Body of pancreas (tissue), 4 donors: ENCODE results near the gene ACTA2. TPM values are rescaled to one million over a fixed set of nuclear protein-coding genes. Genes with fewer than 3 reads are reported as not detected.

ENCODE experiments used
- ATAC-seq: fragments of 150-250 bp; one replicate; pipeline ENCODE4 v1.9.1; 2016
- DNase-seq, 4 donors: peaks; one replicate each; pipeline ENCODE4 v3.0.0-alpha.2; 2019
- H3K27ac ChIP-seq, 4 donors: fragments of 200-600 bp; sonication (generic); 1 replicate in 3 of 4; 2 replicates in 1 of 4; pipeline versions ENCODE4 v1.5.1 to v1.6.1; 2016 to 2019; ENCODE audit warnings: mild to moderate bottlenecking in 1 of 4, mixed read lengths in 1 of 4, moderate library complexity in 1 of 4
- H3K27me3 ChIP-seq, 2 donors: fragments of 200-600 bp; sonication (generic); one replicate each; pipeline ENCODE4 v1.6.0; 2016; ENCODE audit warnings: mild to moderate bottlenecking in 1 of 2
- H3K36me3 ChIP-seq, 2 donors: fragments of 200-600 bp; sonication (generic); replicated peaks in 1 of 2; 2 replicates each; pipeline ENCODE4 v1.5.1; 2016; ENCODE audit warnings: low read depth in 2 of 2; ENCODE audit not compliant: insufficient read depth in 1 of 2
- H3K4me1 ChIP-seq: fragments of 200-600 bp; sonication (generic); one replicate; pipeline ENCODE4 v1.6.0; 2016
- H3K4me3 ChIP-seq, 2 donors: fragments of 200-600 bp; sonication (generic); 1 replicate in 1 of 2; 2 replicates in 1 of 2; pipeline ENCODE4 v1.5.1; 2016 to 2019
- H3K9me3 ChIP-seq, 3 donors: fragments of 200-600 bp; sonication (generic); 1 replicate in 2 of 3; 2 replicates in 1 of 3; pipeline ENCODE4 v1.5.1; 2016
- POLR2A ChIP-seq, 3 donors: fragments of 450-650 bp; IDR thresholded peaks; one replicate each; pipeline ENCODE4 v1.6.1; 2016; ENCODE audit warnings: antibody characterized with exemption in 3 of 3, mild to moderate bottlenecking in 2 of 3
- WGBS, 2 donors: methylation state at CpG; one replicate each; pipeline ENCODE4 v1.1.5; 2017; 5-methylcytosine and 5-hydroxymethylcytosine counted together
- intact Hi-C: fragments of 100-400 bp; cut with DNase I; formaldehyde crosslinking; loops from one replicate; pipeline ENCODE4 v1.15.1; 2023
- total RNA-seq, 2 donors: library from RNA; depleted of rRNA; stranded (reverse); fragments of >200 nt; gene quantifications; one replicate each; pipeline ENCODE4 v1.1.0, GENCODE V29; 2016
- TF ChIP-seq, protein P1 (sequence below), 7 experiments: fragments of 450-650 bp in 4 of 7; fragments of 200-600 bp in 3 of 7; sonication (generic) in 3 of 7; IDR thresholded peaks; one replicate each; pipeline ENCODE4 v1.5.1; 2016 to 2019; ENCODE audit warnings: antibody characterized with exemption in 7 of 7

The ACTA2 gene
- total RNA-seq, 2 donors from 2014 or later, result 41.5 to 136 TPM

DNA sequence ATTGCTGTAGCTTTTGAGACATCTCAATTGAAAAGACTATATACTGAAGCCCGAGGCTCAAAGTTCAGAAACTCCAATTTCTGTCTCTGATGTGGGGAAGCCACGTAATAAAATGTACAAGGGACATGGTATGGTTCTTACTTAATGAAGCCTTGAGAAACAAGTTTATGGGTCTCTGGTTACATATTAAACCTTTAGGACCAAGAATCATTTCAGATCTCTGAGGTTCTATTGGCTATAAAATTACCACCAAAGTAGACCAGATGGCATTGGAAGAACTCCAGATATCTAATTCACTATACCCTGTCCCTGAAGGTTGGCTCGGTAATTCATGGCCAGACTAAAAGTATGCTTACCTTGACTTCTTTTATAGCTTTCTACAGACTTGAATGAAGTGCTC, 48.9 kb downstream of the ACTA2 start:
- TF ChIP-seq, protein P1, sequence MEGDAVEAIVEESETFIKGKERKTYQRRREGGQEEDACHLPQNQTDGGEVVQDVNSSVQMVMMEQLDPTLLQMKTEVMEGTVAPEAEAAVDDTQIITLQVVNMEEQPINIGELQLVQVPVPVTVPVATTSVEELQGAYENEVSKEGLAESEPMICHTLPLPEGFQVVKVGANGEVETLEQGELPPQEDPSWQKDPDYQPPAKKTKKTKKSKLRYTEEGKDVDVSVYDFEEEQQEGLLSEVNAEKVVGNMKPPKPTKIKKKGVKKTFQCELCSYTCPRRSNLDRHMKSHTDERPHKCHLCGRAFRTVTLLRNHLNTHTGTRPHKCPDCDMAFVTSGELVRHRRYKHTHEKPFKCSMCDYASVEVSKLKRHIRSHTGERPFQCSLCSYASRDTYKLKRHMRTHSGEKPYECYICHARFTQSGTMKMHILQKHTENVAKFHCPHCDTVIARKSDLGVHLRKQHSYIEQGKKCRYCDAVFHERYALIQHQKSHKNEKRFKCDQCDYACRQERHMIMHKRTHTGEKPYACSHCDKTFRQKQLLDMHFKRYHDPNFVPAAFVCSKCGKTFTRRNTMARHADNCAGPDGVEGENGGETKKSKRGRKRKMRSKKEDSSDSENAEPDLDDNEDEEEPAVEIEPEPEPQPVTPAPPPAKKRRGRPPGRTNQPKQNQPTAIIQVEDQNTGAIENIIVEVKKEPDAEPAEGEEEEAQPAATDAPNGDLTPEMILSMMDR (IDR thresholded peaks at IDR 0.05), result no peak
- TF ChIP-seq POLR2A (IDR thresholded peaks at IDR 0.05), result no peak
- no peak for ATAC-seq
- Histone ChIP-seq H3K36me3 (no peaks in the 10 kb centered on the region), H3K27me3 (no peaks in the 10 kb centered on the region), H3K27ac (no peak overlapping the region), H3K4me1 (no peaks in the 10 kb centered on the region), H3K9me3 (no peaks in the 10 kb centered on the region), H3K4me3 (no peak overlapping the region)
- WGBS, 2 donors, result 83 to 93% methylated on average over 3 of the region's 3 CpGs
- intact Hi-C loops, result no loop called here
- no peak for DNase-seq

DNA sequence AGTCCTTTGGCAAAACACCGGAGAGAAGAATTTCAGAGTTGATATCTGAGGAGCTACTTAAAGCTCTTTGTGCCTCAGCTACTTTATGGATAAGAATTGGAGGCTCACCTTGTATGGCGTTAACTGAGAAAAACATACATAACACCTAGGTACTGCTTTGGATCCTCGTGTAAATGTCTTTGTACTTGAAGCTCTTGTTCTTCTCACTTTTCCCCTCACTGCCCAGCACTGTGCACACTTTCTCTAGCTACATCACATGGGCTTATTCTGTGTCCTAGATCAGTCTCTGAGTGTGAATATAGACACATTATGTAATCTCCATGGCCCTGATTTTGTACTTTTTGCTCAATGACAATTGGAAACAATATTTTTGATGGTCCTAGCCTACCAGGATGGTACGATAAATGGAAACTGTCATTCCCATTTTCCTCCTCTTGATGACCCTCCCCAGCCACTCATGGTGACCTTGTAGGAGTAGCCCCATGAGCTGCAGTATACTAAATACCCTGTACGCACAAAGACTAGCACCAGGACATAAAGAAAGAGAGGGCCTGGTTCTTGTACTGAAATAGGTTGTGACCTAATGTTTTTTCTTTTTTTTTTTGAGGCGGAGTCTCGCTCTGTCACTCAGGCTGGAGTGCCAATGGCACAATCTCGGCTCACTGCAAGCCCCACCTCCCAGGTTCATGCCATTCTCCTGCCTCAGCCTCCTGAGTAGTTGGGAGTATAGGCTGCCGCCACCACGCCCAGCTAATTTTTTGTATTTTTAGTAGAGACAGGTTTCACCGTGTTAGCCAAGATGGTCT, 50.4 kb downstream of the ACTA2 start:
- Histone ChIP-seq H3K27me3 (no peaks in the 10 kb centered on the region), H3K36me3 (no peaks in the 10 kb centered on the region), H3K4me1 (no peaks in the 10 kb centered on the region), H3K27ac (no peak overlapping the region), H3K9me3 (no peaks in the 10 kb centered on the region), H3K4me3 (no peak overlapping the region)
- intact Hi-C loops, result no loop called here
- DNase-seq, result no peak
- 92% methylated on average over 11 of the region's 11 CpGs for WGBS, 2 donors
- no peak for ATAC-seq
- no peak for TF ChIP-seq POLR2A (IDR thresholded peaks at IDR 0.05)
- TF ChIP-seq, protein P1 (IDR thresholded peaks at IDR 0.05), result no peak

DNA sequence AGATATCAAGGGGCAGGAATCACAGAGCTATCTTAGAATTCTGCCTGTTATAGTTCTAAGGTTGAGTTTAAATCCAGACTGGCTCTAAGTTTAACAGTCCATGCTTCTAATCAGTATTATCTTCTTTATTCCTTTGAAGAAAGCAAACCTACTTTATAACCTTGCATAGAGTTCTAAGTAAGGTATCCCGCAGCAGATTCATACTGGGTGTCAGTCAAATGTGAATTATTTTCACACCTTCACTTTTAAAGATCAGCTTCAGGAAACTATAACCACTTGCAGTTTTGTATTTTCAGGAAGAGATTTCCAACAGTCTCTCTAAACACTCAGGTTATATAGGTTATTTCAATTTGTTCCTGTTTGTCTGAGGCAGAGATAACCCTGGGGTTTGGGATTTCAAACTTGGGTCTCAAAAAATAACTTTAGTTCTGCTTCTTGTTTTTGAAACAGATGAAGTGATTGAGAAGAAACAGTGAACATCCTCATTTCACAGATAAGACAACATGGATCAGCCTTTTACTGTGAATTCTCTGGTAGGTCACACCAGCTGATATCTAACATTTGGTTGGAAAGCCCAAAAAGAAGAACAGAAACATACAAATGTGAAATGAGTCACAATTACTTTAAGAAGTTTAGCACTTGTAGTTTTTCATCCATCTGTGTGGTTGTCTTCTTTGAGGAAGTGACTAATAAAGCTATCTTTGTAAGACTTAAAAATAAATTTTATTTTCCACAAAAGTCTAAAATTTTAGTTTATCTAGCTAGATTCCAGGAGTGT, 51.2 kb downstream of the ACTA2 start:
- no peaks in the 10 kb centered on the region for H3K4me1 ChIP-seq
- no peaks in the 10 kb centered on the region for H3K27me3 ChIP-seq
- ATAC-seq, result no peak
- no peak overlapping the region for H3K27ac ChIP-seq
- DNase-seq, result no peak
- H3K36me3 ChIP-seq, result no peaks in the 10 kb centered on the region
- no peak overlapping the region for H3K4me3 ChIP-seq
- intact Hi-C loops, result no loop called here
- no peaks in the 10 kb centered on the region for H3K9me3 ChIP-seq
- WGBS, 2 donors, result 85 to 100% methylated on average over 1 of the region's 1 CpG
- TF ChIP-seq, protein P1 (IDR thresholded peaks at IDR 0.05), result no peak
- TF ChIP-seq POLR2A (IDR thresholded peaks at IDR 0.05), result no peak

DNA sequence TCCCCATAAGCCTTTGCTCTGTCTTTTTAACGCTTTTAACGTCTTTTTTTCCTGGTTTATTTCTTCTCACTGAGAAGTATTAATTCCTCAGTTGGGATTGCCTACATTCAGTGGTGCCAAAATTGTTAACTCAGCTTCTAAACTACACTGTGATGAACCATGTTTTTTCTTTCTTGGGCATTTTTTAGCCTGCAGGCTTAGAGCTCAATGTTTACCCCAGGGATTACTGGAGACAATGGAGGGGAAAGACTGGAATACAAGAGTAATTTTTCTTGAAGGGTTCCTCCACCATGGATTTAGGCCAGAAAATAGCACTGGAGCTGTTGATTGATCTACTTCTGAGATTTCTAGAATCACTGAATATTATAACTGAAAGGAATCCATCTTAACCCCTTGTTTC, 52.7 kb downstream of the ACTA2 start:
- H3K4me1 ChIP-seq, result no peaks in the 10 kb centered on the region
- ATAC-seq (no peak), DNase-seq (no peak)
- H3K36me3 ChIP-seq, result no peaks in the 10 kb centered on the region
- no peak overlapping the region for H3K4me3 ChIP-seq
- no peaks in the 10 kb centered on the region for H3K27me3 ChIP-seq
- no peak overlapping the region for H3K27ac ChIP-seq
- no peaks in the 10 kb centered on the region for H3K9me3 ChIP-seq
- intact Hi-C loops, result no loop called here
- TF ChIP-seq POLR2A (IDR thresholded peaks at IDR 0.05), result no peak
- TF ChIP-seq, protein P1 (IDR thresholded peaks at IDR 0.05), result no peak
- WGBS, 2 donors, result 89 to 92% methylated on average over 2 of the region's 2 CpGs
